HL-60 (cell line): ENCODE measurements around the gene IL36B.

ENCODE experiments used
- DNase-seq, 2 experiments: peaks; one replicate each; pipeline ENCODE4 v3.0.0-alpha.2; 2010 to 2020; ENCODE audit warnings: low read depth in 1 of 2, low spot score in 1 of 2
- H3K27ac ChIP-seq: fragments of 250-450 bp; sonication (Bioruptor Pico); replicated peaks from 2 replicates; pipeline ENCODE4 v1.5.1; 2020; ENCODE audit warnings: mild to moderate bottlenecking, moderate library complexity
- H3K27me3 ChIP-seq: fragments of 250-450 bp; sonication (Bioruptor Pico); 2 replicates; pipeline ENCODE4 v1.5.1; 2021; ENCODE audit warnings: mild to moderate bottlenecking, moderate library complexity; ENCODE audit not compliant: insufficient read depth, poor library complexity, severe bottlenecking
- H3K4me3 ChIP-seq: replicated peaks from 2 replicates; pipeline ENCODE4 v1.5.1; 2011; ENCODE audit warnings: mild to moderate bottlenecking, control low read depth, low read length; ENCODE audit not compliant: insufficient read depth
- GABPA ChIP-seq: IDR thresholded peaks from 2 replicates; pipeline ENCODE4 v1.6.1; 2012; ENCODE audit warnings: low read depth
- POLR2AphosphoS5 ChIP-seq: IDR thresholded peaks from 2 replicates; pipeline ENCODE4 v1.6.1; 2012; ENCODE audit warnings: low read depth
- REST ChIP-seq: IDR thresholded peaks from 2 replicates; pipeline ENCODE4 v1.6.1; 2012; ENCODE audit warnings: low read depth; ENCODE audit not compliant: insufficient replicate concordance
- SPI1 ChIP-seq: IDR thresholded peaks from 2 replicates; pipeline ENCODE4 v1.6.1; 2012; ENCODE audit warnings: low read depth, mild to moderate bottlenecking, borderline replicate concordance
- TF ChIP-seq, protein P1 (sequence below): IDR thresholded peaks from one replicate; pipeline ENCODE4 v1.5.1; 2011; ENCODE audit warnings: low read length, control low read depth, inconsistent platforms; ENCODE audit not compliant: insufficient read depth

The IL36B gene

GRCh38 chr2:113010088-113010487 is 42.6 kb downstream of the IL36B start:
- Histone ChIP-seq H3K27me3 (peaks cover 10% of the 10 kb centered on the region), H3K4me3 (no peak overlapping the region), H3K27ac (no peak overlapping the region)
- TF ChIP-seq GABPA: no peak
- TF ChIP-seq, protein P1, sequence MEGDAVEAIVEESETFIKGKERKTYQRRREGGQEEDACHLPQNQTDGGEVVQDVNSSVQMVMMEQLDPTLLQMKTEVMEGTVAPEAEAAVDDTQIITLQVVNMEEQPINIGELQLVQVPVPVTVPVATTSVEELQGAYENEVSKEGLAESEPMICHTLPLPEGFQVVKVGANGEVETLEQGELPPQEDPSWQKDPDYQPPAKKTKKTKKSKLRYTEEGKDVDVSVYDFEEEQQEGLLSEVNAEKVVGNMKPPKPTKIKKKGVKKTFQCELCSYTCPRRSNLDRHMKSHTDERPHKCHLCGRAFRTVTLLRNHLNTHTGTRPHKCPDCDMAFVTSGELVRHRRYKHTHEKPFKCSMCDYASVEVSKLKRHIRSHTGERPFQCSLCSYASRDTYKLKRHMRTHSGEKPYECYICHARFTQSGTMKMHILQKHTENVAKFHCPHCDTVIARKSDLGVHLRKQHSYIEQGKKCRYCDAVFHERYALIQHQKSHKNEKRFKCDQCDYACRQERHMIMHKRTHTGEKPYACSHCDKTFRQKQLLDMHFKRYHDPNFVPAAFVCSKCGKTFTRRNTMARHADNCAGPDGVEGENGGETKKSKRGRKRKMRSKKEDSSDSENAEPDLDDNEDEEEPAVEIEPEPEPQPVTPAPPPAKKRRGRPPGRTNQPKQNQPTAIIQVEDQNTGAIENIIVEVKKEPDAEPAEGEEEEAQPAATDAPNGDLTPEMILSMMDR: no peak
- no peak for DNase-seq

GRCh38 chr2:113009622-113010021 is 43.0 kb downstream of the IL36B start:
- peaks cover 9% of the 10 kb centered on the region for H3K27me3 ChIP-seq
- no peak for DNase-seq
- TF ChIP-seq POLR2AphosphoS5 (no peak), SPI1 (no peak), REST (no peak), GABPA (no peak)
- TF ChIP-seq, protein P1: no peak
- no peak overlapping the region for H3K4me3 ChIP-seq
- no peak overlapping the region for H3K27ac ChIP-seq

DNA sequence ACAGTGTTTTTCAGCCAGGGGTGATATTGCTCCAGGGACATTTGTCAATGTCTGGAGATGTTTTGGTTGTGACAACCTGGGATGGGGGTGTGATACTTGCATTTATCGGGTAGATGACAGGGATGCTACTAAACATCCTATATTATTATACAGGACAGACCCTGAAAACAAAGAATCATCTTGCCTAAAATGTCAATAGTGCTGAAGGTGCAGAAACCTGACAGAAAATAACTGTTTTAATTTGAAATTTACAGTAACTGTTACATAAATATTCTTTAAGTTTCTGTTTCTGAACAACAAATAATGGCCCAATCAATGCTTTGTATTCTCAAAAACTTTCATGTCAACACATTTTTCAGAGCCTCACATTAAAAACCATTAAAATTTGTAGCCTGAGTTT is 45.4 kb downstream of the IL36B start:
- H3K27ac ChIP-seq: no peak overlapping the region
- H3K27me3 ChIP-seq: no peaks in the 10 kb centered on the region
- no peak for DNase-seq
- TF ChIP-seq REST: no peak
- TF ChIP-seq POLR2AphosphoS5: no peak
- no peak for TF ChIP-seq SPI1
- TF ChIP-seq, protein P1: no peak
- TF ChIP-seq GABPA: no peak
- H3K4me3 ChIP-seq: no peak overlapping the region

- TF ChIP-seq REST: no peak
- no peak within 1 kb of the TSS for H3K4me3 ChIP-seq
- no peaks in the 10 kb centered on the region for H3K27me3 ChIP-seq
- no peak for DNase-seq
- H3K27ac ChIP-seq: no peak within 1 kb of the TSS
These were observed 47.6 kb downstream of the IL36B start, which contains the start of gene IL36A for GRCh38 chr2:113005030-113005509. Gene IL36A (plus strand): TSS chr2:113005459. CDS start chr2:113005872, 413 bp downstream.
